T1000 (cell line): ENCODE results near the gene COL8A1.

Experiments
- DNase-seq: peaks from one replicate; lab custom pipeline; 2025; ENCODE audit warnings: mixed read lengths; lab: John Stamatoyannopoulos, UW

COL8A1 gene

DNA sequence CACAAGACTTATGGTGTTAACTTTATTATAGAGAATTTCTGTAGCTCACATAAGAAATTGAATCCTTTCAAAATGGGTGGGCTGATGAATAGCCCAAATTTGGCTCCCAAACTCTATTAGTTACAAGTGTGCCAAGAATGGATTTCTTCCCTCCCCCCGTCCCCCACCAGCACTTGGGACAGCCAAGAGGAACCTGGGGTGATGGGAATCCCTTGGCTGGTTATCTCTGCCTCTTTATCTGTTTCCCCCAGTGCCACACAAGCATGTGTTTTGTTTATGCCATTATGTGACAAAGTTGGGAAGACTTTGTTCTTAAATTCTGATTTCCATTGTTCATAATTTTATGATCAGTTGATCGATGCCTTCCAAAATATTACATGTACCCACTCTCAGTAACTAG, 207.6 kb downstream of the COL8A1 start:
- no peak for DNase-seq

- no peak for DNase-seq
Measured at GRCh38 chr3:99846477-99847160, 208.2 kb downstream of the COL8A1 start.

DNA sequence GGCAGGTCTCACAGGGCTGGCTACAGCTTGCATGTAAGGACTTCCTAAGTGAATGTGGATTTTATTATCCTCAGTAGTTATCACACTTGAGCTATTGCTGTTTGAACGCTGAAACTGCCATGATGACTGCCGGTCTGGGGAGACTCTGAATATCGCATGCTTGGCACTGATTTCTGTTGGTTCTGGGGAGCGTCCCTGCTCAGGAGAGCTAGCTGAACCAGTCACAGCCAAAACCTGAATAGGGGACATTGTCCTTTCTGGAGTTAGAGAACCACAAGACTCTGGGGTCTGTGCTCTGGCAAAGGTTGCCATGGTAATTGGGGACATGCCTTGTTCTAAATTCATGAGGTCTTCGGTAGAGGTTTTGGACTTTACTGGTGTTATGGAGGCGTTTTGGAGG, 210.0 kb downstream of the COL8A1 start:
- no peak for DNase-seq
